ENCODE measurements around the gene GRHL3.

DNA sequence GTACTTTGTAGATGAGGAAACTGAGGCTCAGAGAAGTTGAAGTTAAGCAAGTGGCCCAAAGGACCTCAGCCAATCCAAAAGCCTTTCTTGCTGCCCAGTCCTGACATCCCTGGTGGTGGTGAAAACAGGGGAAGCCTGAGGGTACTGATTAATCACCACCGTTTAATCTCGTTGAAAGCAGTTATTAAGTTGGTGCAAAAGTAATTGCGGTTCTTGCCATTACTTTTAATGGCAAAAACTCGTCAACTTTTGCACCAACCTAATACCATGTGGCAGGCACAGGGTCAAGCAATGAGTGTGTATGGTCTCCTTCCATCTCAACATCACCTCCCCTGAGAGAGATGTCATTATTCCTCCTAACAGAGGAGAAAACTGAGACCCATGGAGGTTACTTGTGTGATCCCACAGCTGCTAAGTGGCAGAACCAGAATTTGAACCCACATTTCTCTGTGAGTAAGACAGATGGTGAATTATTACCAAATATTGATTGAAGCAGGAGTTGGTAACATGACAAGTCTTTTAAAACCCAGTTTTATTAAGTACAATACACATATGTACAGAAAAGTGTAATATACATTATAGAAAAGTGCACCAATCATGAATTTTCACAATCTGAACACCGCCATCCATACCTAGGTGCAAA lies 39.4 kb upstream of the GRHL3 start:
- TF ChIP-seq POLR2AphosphoS5 (IDR thresholded peaks at IDR 0.05; ENCODE audit: low read depth, low read length) (no peak), TAF1 (IDR thresholded peaks at IDR 0.05; ENCODE audit: borderline replicate concordance, low read depth, low read length) (no peak)

Measured in GM12892 (cell line).